ENCODE measurements around the gene MXRA8.

The MXRA8 gene

DNA sequence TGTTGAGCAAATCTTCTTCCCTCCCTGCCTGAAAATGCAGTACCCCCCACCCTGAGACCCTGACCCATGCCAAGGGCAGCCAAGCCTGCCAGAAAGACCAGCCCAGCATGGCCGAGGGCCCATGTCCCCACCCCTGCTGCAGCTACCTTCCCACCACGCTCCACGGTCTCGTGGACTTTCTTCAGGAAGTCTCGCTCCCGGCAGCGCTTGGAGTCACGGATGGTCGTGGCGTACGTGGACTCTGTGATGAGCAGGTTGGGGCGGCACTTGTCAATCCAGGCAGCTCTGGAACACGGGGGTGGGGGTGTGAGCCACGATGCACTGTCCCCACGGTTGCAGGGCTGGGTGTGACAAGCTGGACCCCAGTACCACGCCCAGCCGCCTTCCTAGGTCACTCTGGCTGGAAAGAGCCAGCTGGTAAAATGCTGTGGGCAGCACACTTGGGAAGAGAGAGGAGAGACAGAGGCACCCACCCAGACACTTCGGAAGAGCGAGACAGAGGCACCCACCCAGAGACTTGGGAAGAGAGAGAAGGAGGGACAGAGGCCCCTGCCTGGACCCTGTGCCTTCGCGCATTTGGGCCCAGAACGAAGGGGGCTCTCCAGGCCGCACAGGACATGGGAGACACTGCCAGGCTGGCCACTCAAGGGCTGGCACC is 43.5 kb downstream of the MXRA8 start:
- no peak overlapping the region for H3K27ac ChIP-seq (ENCODE audit: insufficient read depth, low read length, poor library complexity, severe bottlenecking)
- no peaks in the 10 kb centered on the region for H3K4me1 ChIP-seq (ENCODE audit: control insufficient read depth, insufficient read depth, low read length, poor library complexity, severe bottlenecking)
- H3K9me3 ChIP-seq (ENCODE audit: control insufficient read depth, low read length), result no peaks in the 10 kb centered on the region
- no peak for DNase-seq
- no peaks in the 10 kb centered on the region for H3K27me3 ChIP-seq (replicated peaks; ENCODE audit: control insufficient read depth, insufficient read depth, low read length, poor library complexity, severe bottlenecking)
- no peak overlapping the region for H3K4me3 ChIP-seq (ENCODE audit: insufficient read depth, low read depth, low read length, poor library complexity, severe bottlenecking)
- peaks cover 57% of the 10 kb centered on the region for H3K36me3 ChIP-seq (ENCODE audit: control insufficient read depth, insufficient read depth, low read length)

GRCh38 chr1:1314237-1314586 is 44.1 kb downstream of the MXRA8 start:
- H3K27ac ChIP-seq (ENCODE audit: insufficient read depth, low read length, poor library complexity, severe bottlenecking), result no peak overlapping the region
- DNase-seq, result no peak
- H3K9me3 ChIP-seq (ENCODE audit: control insufficient read depth, low read length), result no peaks in the 10 kb centered on the region
- H3K27me3 ChIP-seq (replicated peaks; ENCODE audit: control insufficient read depth, insufficient read depth, low read length, poor library complexity, severe bottlenecking), result no peaks in the 10 kb centered on the region
- no peak overlapping the region for H3K4me3 ChIP-seq (ENCODE audit: insufficient read depth, low read depth, low read length, poor library complexity, severe bottlenecking)
- peaks cover 54% of the 10 kb centered on the region for H3K36me3 ChIP-seq (ENCODE audit: control insufficient read depth, insufficient read depth, low read length)
- peaks cover 5% of the 10 kb centered on the region for H3K4me1 ChIP-seq (ENCODE audit: control insufficient read depth, insufficient read depth, low read length, poor library complexity, severe bottlenecking)

DNA sequence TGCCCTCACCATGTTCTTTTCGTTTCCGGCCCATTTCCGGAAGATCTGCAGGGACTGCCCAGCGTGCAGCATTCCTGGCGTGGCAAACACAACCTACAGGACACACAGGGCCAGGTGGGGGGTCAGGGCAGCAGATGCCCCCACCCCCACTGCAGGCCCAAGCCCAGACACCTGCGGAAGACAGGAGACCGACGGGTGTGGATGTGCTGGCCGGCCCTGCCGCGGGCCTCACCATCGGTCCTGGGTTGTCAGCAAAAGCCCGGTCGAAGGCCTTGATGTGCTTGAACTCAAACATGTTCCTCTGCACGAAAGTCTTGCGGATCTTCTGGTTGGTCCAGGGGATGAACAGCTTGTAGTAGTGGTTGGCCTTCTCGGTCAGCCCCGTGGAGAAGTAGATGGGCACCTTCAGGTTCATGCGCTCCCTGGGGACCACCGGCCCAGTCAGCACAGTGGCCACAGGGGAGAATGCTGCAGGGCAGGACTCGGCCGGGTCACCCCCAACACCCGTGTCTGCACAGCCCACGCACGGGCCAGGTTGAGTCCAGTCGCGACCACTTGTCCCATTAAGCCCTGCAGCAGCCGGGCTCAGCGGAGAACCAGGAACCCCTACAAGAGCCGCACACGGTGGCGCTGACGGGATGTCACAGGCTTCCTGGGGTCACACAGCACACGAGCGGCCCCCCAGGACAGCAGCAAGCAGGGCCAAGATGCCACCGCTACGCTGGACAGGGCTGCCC is 44.7 kb downstream of the MXRA8 start:
- Histone ChIP-seq H3K27ac (ENCODE audit: insufficient read depth, low read length, poor library complexity, severe bottlenecking) (no peak overlapping the region), H3K4me3 (ENCODE audit: insufficient read depth, low read depth, low read length, poor library complexity, severe bottlenecking) (no peak overlapping the region), H3K27me3 (replicated peaks; ENCODE audit: control insufficient read depth, insufficient read depth, low read length, poor library complexity, severe bottlenecking) (no peaks in the 10 kb centered on the region), H3K9me3 (ENCODE audit: control insufficient read depth, low read length) (no peaks in the 10 kb centered on the region), H3K36me3 (ENCODE audit: control insufficient read depth, insufficient read depth, low read length) (peaks cover 48% of the 10 kb centered on the region), H3K4me1 (ENCODE audit: control insufficient read depth, insufficient read depth, low read length, poor library complexity, severe bottlenecking) (peaks cover 7% of the 10 kb centered on the region)
- no peak for DNase-seq

GRCh38 chr1:1312450-1313314 is 45.7 kb downstream of the MXRA8 start:
- H3K9me3 ChIP-seq (ENCODE audit: control insufficient read depth, low read length), result no peaks in the 10 kb centered on the region
- H3K4me3 ChIP-seq (ENCODE audit: insufficient read depth, low read depth, low read length, poor library complexity, severe bottlenecking), result no peak overlapping the region
- H3K36me3 ChIP-seq (ENCODE audit: control insufficient read depth, insufficient read depth, low read length), result peaks cover 44% of the 10 kb centered on the region
- no peak overlapping the region for H3K27ac ChIP-seq (ENCODE audit: insufficient read depth, low read length, poor library complexity, severe bottlenecking)
- no peaks in the 10 kb centered on the region for H3K27me3 ChIP-seq (replicated peaks; ENCODE audit: control insufficient read depth, insufficient read depth, low read length, poor library complexity, severe bottlenecking)
- DNase-seq, result no peak
- peaks cover 7% of the 10 kb centered on the region for H3K4me1 ChIP-seq (ENCODE audit: control insufficient read depth, insufficient read depth, low read length, poor library complexity, severe bottlenecking)

GRCh38 chr1:1311107-1312104 is 46.9 kb downstream of the MXRA8 start:
- H3K27ac ChIP-seq (ENCODE audit: insufficient read depth, low read length, poor library complexity, severe bottlenecking), result no peak overlapping the region
- DNase-seq, result no peak
- H3K4me1 ChIP-seq (ENCODE audit: control insufficient read depth, insufficient read depth, low read length, poor library complexity, severe bottlenecking), result peaks cover 17% of the 10 kb centered on the region
- no peaks in the 10 kb centered on the region for H3K27me3 ChIP-seq (replicated peaks; ENCODE audit: control insufficient read depth, insufficient read depth, low read length, poor library complexity, severe bottlenecking)
- no peak overlapping the region for H3K4me3 ChIP-seq (ENCODE audit: insufficient read depth, low read depth, low read length, poor library complexity, severe bottlenecking)
- H3K36me3 ChIP-seq (ENCODE audit: control insufficient read depth, insufficient read depth, low read length), result peaks cover 44% of the 10 kb centered on the region
- H3K9me3 ChIP-seq (ENCODE audit: control insufficient read depth, low read length), result no peaks in the 10 kb centered on the region

DNA sequence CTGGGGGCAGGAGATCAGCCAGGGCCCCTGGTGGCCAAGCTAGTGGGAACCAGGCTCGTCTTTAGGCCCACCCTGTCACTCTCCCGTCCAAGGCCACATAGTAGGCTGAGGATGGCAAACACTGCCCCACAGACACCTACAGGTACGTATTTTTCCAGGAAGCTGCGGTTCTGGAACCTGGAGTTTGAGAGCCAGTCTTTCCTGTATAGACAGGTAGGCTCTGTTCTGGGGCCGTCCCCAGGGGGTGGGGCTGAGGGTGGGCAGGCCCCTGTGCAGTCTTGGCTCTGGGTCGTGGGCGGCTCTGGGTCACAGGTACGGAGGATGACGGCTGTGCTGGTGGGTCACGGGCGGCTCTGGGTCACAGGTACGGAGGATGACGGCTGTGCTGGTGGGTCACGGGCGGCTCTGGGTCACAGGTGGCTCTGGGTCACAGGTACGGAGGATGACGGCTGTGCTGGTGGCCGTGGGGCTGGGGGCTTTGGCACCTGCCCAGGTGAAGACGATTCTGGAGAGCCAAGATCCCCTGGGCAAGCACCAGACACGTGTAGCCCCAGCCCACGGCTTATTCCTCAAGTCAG is 47.8 kb downstream of the MXRA8 start:
- Histone ChIP-seq H3K4me3 (ENCODE audit: insufficient read depth, low read depth, low read length, poor library complexity, severe bottlenecking) (no peak overlapping the region), H3K4me1 (ENCODE audit: control insufficient read depth, insufficient read depth, low read length, poor library complexity, severe bottlenecking) (peaks cover 25% of the 10 kb centered on the region), H3K9me3 (ENCODE audit: control insufficient read depth, low read length) (no peaks in the 10 kb centered on the region), H3K27me3 (replicated peaks; ENCODE audit: control insufficient read depth, insufficient read depth, low read length, poor library complexity, severe bottlenecking) (no peaks in the 10 kb centered on the region), H3K36me3 (ENCODE audit: control insufficient read depth, insufficient read depth, low read length) (peaks cover 44% of the 10 kb centered on the region), H3K27ac (ENCODE audit: insufficient read depth, low read length, poor library complexity, severe bottlenecking) (no peak overlapping the region)
- DNase-seq, result no peak

DNA sequence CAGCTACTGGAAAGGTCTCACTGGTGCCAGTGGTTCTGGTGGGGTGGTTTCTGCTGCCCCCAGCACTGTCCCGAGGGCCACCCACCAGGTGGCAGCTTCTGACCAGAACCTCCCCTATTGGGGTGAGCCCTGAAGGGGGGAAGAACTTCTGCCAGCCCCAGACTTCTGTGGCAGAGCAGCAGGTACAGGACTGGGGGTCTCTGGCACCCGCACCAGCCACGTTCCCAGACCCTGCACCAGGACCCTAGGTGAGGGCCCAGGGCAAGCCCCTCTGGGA is 48.3 kb downstream of the MXRA8 start:
- no peak for DNase-seq
- no peaks in the 10 kb centered on the region for H3K27me3 ChIP-seq (replicated peaks; ENCODE audit: control insufficient read depth, insufficient read depth, low read length, poor library complexity, severe bottlenecking)
- no peak overlapping the region for H3K27ac ChIP-seq (ENCODE audit: insufficient read depth, low read length, poor library complexity, severe bottlenecking)
- peaks cover 41% of the 10 kb centered on the region for H3K36me3 ChIP-seq (ENCODE audit: control insufficient read depth, insufficient read depth, low read length)
- no peak overlapping the region for H3K4me3 ChIP-seq (ENCODE audit: insufficient read depth, low read depth, low read length, poor library complexity, severe bottlenecking)
- H3K9me3 ChIP-seq (ENCODE audit: control insufficient read depth, low read length), result no peaks in the 10 kb centered on the region
- peaks cover 30% of the 10 kb centered on the region for H3K4me1 ChIP-seq (ENCODE audit: control insufficient read depth, insufficient read depth, low read length, poor library complexity, severe bottlenecking)

DNA sequence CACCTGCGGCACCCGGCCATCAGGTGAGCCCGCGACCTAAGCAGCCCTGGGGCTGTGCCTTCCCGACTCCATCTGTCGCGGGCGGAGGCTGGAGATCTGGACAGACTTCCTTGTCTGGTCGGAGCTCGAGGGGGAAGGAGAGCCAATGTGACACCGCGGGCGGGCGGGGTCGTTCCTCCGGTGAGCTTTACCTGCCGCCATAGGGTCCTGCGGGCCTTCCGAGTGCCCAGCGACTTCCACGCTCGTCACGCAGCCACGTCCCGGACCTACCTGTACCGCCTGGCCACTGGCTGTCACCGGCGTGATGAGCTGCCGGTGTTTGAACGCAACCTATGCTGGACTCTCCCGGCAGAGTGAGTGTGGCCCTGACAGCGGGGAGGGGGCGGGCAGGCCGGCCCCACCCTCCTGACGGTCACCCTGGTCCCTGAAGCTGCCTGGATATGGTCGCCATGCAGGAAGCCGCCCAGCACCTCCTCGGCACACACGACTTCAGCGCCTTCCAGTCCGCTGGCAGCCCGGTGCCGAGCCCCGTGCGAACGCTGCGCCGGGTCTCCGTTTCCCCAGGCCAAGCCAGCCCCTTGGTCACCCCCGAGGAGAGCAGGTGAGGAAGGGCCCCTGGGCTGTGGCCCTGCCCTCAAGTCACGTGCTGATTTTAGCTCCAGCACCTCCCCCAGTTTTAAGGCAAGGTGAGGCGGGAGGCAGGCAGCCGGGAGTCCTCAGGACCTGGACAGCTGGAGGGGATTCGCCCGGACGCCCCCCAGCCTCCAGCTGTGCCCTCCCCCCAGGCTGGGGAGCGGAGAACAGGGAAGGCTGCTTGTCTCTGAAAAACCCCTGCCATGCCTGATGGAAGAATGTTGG is 48.9 kb downstream of the MXRA8 start:
- DNase-seq, result no peak
- H3K27me3 ChIP-seq (replicated peaks; ENCODE audit: control insufficient read depth, insufficient read depth, low read length, poor library complexity, severe bottlenecking), result no peaks in the 10 kb centered on the region
- H3K4me3 ChIP-seq (ENCODE audit: insufficient read depth, low read depth, low read length, poor library complexity, severe bottlenecking), result peak overlapping the region; percentile 84
- H3K27ac ChIP-seq (ENCODE audit: insufficient read depth, low read length, poor library complexity, severe bottlenecking), result peak overlapping the region; percentile 75
- H3K36me3 ChIP-seq (ENCODE audit: control insufficient read depth, insufficient read depth, low read length), result peaks cover 40% of the 10 kb centered on the region
- peaks cover 35% of the 10 kb centered on the region for H3K4me1 ChIP-seq (ENCODE audit: control insufficient read depth, insufficient read depth, low read length, poor library complexity, severe bottlenecking)
- H3K9me3 ChIP-seq (ENCODE audit: control insufficient read depth, low read length), result no peaks in the 10 kb centered on the region
